Endothelial cell (in vitro differentiated cells): ENCODE results near the gene FARP1. TPM values are rescaled to one million over a fixed set of nuclear protein-coding genes. Genes with fewer than 3 reads are reported as not detected.
A peak's percentile ranks its signal among the peaks of the same experiment; 100 is the strongest.

ENCODE experiments used
- DNase-seq: peaks from one replicate; pipeline ENCODE4 v3.0.0; 2021; ENCODE audit warnings: low spot score
- H3K27ac Mint-ChIP-seq: one replicate; pipeline ENCODE4 v1.8.0; 2021; ENCODE audit warnings: mixed read lengths, inconsistent platforms; ENCODE audit not compliant: unreplicated experiment
- H3K27me3 Mint-ChIP-seq: one replicate; pipeline ENCODE4 v1.8.0; 2021; ENCODE audit warnings: mild to moderate bottlenecking, moderate library complexity, mixed read lengths, inconsistent platforms; ENCODE audit not compliant: unreplicated experiment
- H3K36me3 Mint-ChIP-seq: one replicate; pipeline ENCODE4 v1.8.0; 2021; ENCODE audit warnings: mild to moderate bottlenecking, low read depth, mixed read lengths, inconsistent platforms; ENCODE audit not compliant: unreplicated experiment
- H3K4me1 Mint-ChIP-seq: one replicate; pipeline ENCODE4 v1.8.0; 2021; ENCODE audit warnings: mild to moderate bottlenecking, mixed read lengths, inconsistent platforms; ENCODE audit not compliant: unreplicated experiment
- H3K4me3 Mint-ChIP-seq: one replicate; pipeline ENCODE4 v1.8.0; 2021; ENCODE audit warnings: mild to moderate bottlenecking, mixed read lengths, inconsistent platforms; ENCODE audit not compliant: unreplicated experiment
- H3K9me3 Mint-ChIP-seq: one replicate; pipeline ENCODE4 v1.8.0; 2021; ENCODE audit warnings: mixed read lengths, inconsistent platforms; ENCODE audit not compliant: unreplicated experiment
- total RNA-seq: library from RNA; stranded (reverse); fragmentation: NEBNext Ultra II Directional; extraction: Animal tissue kit (Norgen Biotek cat#: 25700); gene quantifications from one replicate; pipeline ENCODE4 v1.2.1, GENCODE V29; 2021; ENCODE audit not compliant: unreplicated experiment
- TF ChIP-seq, protein P1 (sequence below): fragments of 200-600 bp; sonication (generic); IDR thresholded peaks from one replicate; pipeline ENCODE4 v1.5.0; 2021; ENCODE audit warnings: antibody characterized with exemption; ENCODE audit not compliant: unreplicated experiment

The FARP1 gene
- total RNA-seq, 1 donor from 2014 or later = 167 TPM

DNA sequence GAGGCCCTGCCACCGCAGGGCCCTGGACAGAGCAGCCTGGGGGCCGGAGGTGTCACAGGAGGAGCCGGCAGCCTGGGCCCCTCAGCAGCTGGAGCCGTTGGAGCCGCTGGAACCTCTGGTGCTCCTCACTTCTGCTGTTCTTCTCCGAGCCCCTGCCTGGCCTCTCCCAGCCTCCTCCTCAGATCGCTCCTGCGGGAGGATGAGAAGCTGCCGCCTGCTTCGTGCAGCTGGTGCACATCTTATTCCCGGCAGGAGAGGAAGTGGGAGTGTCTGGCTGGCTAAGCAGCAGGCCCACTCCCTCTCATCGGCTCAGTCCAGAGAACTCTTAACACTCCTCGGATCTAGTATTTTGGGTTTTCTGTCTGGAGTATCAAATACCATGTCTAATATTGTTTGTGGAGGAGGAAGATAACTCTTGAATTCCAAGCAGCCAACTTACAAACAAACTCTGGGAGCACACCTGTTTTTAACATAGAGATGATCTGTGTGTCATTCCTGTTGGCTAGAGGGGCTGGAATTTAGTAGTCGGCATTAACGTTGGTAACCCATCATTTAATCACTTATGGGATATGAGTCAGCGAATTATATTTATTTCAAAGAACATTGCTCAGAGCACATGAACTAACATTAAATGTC, 71.2 kb downstream of the FARP1 start:
- Mint-ChIP-seq H3K9me3 (peaks cover 4% of the 10 kb centered on the region), H3K36me3 (peaks cover 22% of the 10 kb centered on the region), H3K27ac (no peak overlapping the region), H3K4me1 (peaks cover 18% of the 10 kb centered on the region), H3K27me3 (peaks cover 6% of the 10 kb centered on the region), H3K4me3 (no peak overlapping the region)
- TF ChIP-seq, protein P1, sequence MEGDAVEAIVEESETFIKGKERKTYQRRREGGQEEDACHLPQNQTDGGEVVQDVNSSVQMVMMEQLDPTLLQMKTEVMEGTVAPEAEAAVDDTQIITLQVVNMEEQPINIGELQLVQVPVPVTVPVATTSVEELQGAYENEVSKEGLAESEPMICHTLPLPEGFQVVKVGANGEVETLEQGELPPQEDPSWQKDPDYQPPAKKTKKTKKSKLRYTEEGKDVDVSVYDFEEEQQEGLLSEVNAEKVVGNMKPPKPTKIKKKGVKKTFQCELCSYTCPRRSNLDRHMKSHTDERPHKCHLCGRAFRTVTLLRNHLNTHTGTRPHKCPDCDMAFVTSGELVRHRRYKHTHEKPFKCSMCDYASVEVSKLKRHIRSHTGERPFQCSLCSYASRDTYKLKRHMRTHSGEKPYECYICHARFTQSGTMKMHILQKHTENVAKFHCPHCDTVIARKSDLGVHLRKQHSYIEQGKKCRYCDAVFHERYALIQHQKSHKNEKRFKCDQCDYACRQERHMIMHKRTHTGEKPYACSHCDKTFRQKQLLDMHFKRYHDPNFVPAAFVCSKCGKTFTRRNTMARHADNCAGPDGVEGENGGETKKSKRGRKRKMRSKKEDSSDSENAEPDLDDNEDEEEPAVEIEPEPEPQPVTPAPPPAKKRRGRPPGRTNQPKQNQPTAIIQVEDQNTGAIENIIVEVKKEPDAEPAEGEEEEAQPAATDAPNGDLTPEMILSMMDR = no peak
- no peak for DNase-seq

DNA sequence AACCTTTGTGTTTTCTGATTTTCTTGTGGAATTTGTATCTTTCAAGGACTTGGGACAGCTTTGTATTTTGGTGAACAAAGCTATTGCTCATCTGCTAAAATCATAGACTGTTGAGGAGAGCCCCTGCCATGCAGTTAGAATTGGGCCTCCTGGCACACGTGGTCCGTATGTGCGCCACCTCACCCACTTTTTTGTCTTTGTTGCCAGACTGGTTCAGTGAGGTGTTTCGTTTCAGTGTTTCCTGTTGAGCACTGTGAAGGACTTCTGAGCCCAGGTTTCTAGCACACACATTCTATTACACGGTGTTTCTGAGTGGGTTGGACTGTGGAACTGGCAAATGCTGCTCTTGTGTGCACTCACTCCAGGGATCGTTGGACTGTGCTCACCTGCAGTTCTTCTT, 71.8 kb downstream of the FARP1 start:
- no peak overlapping the region for H3K27ac Mint-ChIP-seq
- TF ChIP-seq, protein P1 = no peak
- no peak overlapping the region for H3K4me3 Mint-ChIP-seq
- peaks cover 22% of the 10 kb centered on the region for H3K36me3 Mint-ChIP-seq
- H3K9me3 Mint-ChIP-seq = peaks cover 4% of the 10 kb centered on the region
- peaks cover 18% of the 10 kb centered on the region for H3K4me1 Mint-ChIP-seq
- peaks cover 6% of the 10 kb centered on the region for H3K27me3 Mint-ChIP-seq
- DNase-seq = no peak

DNA sequence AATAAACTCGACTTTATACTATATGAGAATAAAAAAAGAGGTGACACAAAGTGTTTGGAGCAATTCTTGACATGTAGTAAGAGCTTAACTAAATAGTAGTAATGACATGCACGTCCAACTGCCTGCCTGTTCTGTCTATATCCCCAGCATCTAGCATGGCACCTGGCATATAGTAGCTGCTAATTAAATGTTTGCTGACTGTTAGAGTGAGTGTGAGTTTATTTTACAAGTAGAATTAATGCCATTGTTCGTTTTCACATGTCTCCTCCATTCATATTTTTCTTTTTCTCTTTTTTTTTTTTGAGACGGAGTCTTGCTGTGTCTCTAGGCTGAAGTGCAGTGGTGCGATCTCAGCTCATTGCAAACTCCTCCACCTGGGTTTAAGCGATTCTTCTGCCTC, 72.6 kb downstream of the FARP1 start:
- Mint-ChIP-seq H3K36me3 (peaks cover 22% of the 10 kb centered on the region), H3K4me1 (peaks cover 18% of the 10 kb centered on the region), H3K27me3 (peaks cover 8% of the 10 kb centered on the region), H3K27ac (no peak overlapping the region), H3K4me3 (no peak overlapping the region), H3K9me3 (peaks cover 4% of the 10 kb centered on the region)
- TF ChIP-seq, protein P1 = no peak
- DNase-seq = no peak

DNA sequence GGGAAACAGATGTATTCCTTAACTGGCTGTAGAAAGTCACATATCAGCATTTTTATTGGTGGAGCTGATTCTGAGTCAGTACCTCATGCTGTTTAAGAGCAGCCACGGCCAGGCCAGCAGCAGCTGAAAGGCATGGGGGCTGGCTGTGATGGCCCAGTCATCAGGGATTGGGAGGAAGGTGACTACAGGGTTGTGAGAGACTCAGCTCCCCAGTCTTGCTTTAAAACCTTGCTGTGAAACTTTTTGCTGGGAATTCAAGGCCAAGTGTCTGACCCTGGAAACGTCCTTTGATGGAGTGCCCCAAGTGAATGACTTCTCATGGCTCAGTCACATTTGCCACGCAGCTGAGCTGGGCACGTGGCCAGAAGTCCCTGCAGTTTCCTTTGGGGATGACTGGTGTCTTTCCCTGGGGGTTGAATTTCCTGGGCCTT, 73.3 kb downstream of the FARP1 start:
- H3K9me3 Mint-ChIP-seq = peaks cover 4% of the 10 kb centered on the region
- H3K4me1 Mint-ChIP-seq = peaks cover 24% of the 10 kb centered on the region
- TF ChIP-seq, protein P1 = no peak
- H3K27ac Mint-ChIP-seq = no peak overlapping the region
- no peak for DNase-seq
- H3K4me3 Mint-ChIP-seq = no peak overlapping the region
- H3K36me3 Mint-ChIP-seq = peaks cover 22% of the 10 kb centered on the region
- peaks cover 8% of the 10 kb centered on the region for H3K27me3 Mint-ChIP-seq

DNA sequence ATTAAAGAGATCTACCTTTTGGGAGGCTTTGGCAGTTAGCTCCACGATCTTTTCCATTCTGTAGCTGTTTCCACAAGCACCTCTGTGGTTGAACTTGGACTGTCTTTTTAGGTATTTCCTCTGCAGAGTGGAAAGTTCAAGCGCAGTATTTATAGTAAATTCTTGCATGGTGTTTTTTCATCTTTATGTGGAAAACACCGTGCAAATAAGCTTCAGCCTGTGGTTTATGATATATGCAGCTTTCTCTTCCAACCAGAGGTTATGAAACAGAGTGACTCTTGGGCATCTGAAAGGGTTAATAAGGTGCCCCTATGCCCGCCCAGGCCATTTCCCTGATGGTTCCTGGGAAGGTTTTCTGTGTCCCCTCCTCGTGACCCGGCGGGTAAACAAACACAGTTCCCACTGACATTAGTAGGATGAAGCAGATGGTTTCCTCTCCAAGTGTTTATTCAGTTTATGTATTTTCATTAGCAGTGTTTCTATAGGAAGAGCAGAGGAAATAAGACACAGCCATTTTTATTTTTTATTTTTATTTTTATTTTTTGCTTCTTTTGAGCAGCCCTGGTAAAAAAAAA, 73.9 kb downstream of the FARP1 start:
- Mint-ChIP-seq H3K27ac (peak overlapping the region; percentile 72), H3K9me3 (no peaks in the 10 kb centered on the region), H3K4me3 (no peak overlapping the region), H3K36me3 (peaks cover 16% of the 10 kb centered on the region), H3K4me1 (peaks cover 29% of the 10 kb centered on the region), H3K27me3 (peaks cover 5% of the 10 kb centered on the region)
- TF ChIP-seq, protein P1 = no peak
- DNase-seq = no peak
